Measurements from ENCODE around the gene WNT3A.

DNA sequence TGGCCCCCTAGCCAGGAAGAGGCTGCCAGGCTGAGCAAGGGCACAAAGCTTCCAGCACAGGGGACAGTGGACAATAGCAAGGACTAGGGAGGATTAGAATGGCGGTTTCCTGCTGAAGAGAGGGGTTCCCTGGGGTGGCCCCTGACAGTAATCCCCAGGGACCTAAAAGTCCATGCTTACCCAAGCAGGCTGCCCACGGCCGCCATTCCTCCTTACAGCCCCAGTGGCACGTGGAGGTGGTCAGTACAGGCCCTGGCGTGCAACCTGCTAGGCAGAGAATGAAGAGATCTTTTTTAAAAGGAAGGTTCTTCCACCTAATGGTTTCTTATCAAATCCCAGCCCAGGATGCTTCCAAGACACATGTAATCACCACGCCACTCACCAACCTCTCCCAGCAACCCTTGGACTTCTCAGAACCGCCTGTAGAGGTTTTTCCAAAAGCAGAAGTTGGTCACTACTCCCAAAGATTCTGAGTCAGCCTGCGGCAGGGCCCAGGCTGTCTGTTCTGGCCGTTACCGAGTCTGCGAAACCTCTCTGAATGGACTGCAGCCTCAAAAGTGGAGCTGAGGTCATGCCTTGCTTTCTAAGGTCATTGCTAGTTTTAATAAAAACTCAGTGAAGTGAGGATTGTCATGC is 101.4 kb downstream of the WNT3A start:
- TF ChIP-seq, protein P1, sequence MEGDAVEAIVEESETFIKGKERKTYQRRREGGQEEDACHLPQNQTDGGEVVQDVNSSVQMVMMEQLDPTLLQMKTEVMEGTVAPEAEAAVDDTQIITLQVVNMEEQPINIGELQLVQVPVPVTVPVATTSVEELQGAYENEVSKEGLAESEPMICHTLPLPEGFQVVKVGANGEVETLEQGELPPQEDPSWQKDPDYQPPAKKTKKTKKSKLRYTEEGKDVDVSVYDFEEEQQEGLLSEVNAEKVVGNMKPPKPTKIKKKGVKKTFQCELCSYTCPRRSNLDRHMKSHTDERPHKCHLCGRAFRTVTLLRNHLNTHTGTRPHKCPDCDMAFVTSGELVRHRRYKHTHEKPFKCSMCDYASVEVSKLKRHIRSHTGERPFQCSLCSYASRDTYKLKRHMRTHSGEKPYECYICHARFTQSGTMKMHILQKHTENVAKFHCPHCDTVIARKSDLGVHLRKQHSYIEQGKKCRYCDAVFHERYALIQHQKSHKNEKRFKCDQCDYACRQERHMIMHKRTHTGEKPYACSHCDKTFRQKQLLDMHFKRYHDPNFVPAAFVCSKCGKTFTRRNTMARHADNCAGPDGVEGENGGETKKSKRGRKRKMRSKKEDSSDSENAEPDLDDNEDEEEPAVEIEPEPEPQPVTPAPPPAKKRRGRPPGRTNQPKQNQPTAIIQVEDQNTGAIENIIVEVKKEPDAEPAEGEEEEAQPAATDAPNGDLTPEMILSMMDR (IDR thresholded peaks at IDR 0.05; ENCODE audit: low read depth, low read length): no peak
- TF ChIP-seq EZH2phosphoT487 (IDR thresholded peaks at IDR 0.05; ENCODE audit: low read depth): no peak
